ENCODE data around the gene SEC63. TPM values are rescaled to one million over a fixed set of nuclear protein-coding genes. Genes with fewer than 3 reads are reported as not detected.
"Not testable (repeated sequence)": the region's sequence is repeated elsewhere in the genome, so short reads cannot be mapped to it uniquely, and the experiment has no call there.

SEC63 gene
- total and polyA plus RNA-seq, 2 experiments from 2014 or later: 38.5 to 190 TPM

GRCh38 chr6:107932580-107932979 is 25.4 kb downstream of the SEC63 start:
- no peaks in the 10 kb centered on the region for H3K27me3 ChIP-seq (replicated peaks; ENCODE audit: insufficient read depth)
- no peak overlapping the region for H2AFZ ChIP-seq
- H3K4me3 ChIP-seq: no peak overlapping the region
- no peaks in the 10 kb centered on the region for H3K9me3 ChIP-seq (ENCODE audit: low read depth)
- in situ Hi-C loops (cut with MboI): no loop called here
- H3F3A ChIP-seq (ENCODE audit: insufficient read depth): peaks cover 7% of the 10 kb centered on the region; the same call in 1 of the 2 replicates
- H3K4me1 ChIP-seq (ENCODE audit: insufficient read depth): peaks cover 11% of the 10 kb centered on the region
- no peak overlapping the region for H3K4me2 ChIP-seq (ENCODE audit: unreplicated experiment)
- no peak for DNase-seq
- peaks cover 87% of the 10 kb centered on the region for H3K79me2 ChIP-seq (ENCODE audit: insufficient read depth)
- H3K9me2 ChIP-seq (ENCODE audit: insufficient read depth): no peaks in the 10 kb centered on the region
- no peak overlapping the region for H3K27ac ChIP-seq
- H3K9ac ChIP-seq: no peak overlapping the region
- H3K36me3 ChIP-seq (ENCODE audit: low read depth): peaks cover 6% of the 10 kb centered on the region; the same call in 1 of the 2 replicates
- WGBS, 2 experiments (ENCODE audit: low coverage in 1 of 2, low lambda C conversion rate in 2 of 2, missing lambda C conversion rate in 2 of 2): 98% methylated on average over 3 of the region's 3 CpGs
- H4K20me1 ChIP-seq (ENCODE audit: insufficient read depth): peaks cover 7% of the 10 kb centered on the region
- TF ChIP-seq EZH2 (IDR thresholded peaks at IDR 0.05; ENCODE audit: insufficient read depth, poor library complexity, severe bottlenecking) (no peak), EZH2phosphoT487 (IDR thresholded peaks at IDR 0.05; ENCODE audit: insufficient read depth, low read depth) (no peak)

- Histone ChIP-seq H3K9me2 (ENCODE audit: insufficient read depth) (no peaks in the 10 kb centered on the region), H3K4me3 (no peak overlapping the region), H3K9ac (no peak overlapping the region), H3K9me3 (ENCODE audit: low read depth) (no peaks in the 10 kb centered on the region), H3K36me3 (ENCODE audit: low read depth) (peaks cover 6% of the 10 kb centered on the region; the same call in 1 of the 2 replicates), H3K79me2 (ENCODE audit: insufficient read depth) (peaks cover 87% of the 10 kb centered on the region), H3K4me2 (ENCODE audit: unreplicated experiment) (no peak overlapping the region), H3K27ac (no peak overlapping the region), H3F3A (ENCODE audit: insufficient read depth) (peaks cover 10% of the 10 kb centered on the region; the same call in 1 of the 2 replicates), H2AFZ (no peak overlapping the region), H3K27me3 (replicated peaks; ENCODE audit: insufficient read depth) (no peaks in the 10 kb centered on the region), H4K20me1 (ENCODE audit: insufficient read depth) (peaks cover 5% of the 10 kb centered on the region), H3K4me1 (ENCODE audit: insufficient read depth) (peaks cover 17% of the 10 kb centered on the region)
- DNase-seq: no peak
- WGBS, 2 experiments (ENCODE audit: low coverage in 1 of 2, low lambda C conversion rate in 2 of 2, missing lambda C conversion rate in 2 of 2): 94 to 100% methylated on average over 3 of the region's 3 CpGs
- in situ Hi-C loops (cut with MboI): no loop called here
- no peak for TF ChIP-seq EZH2phosphoT487 (IDR thresholded peaks at IDR 0.05; ENCODE audit: insufficient read depth, low read depth)
- no peak for TF ChIP-seq EZH2 (IDR thresholded peaks at IDR 0.05; ENCODE audit: insufficient read depth, poor library complexity, severe bottlenecking)
These were observed 26.1 kb downstream of the SEC63 start for GRCh38 chr6:107931894-107932293.

GRCh38 chr6:107928984-107929383 is 29.0 kb downstream of the SEC63 start:
- 99 to 100% methylated on average over 2 of the region's 2 CpGs for WGBS, 2 experiments (ENCODE audit: low coverage in 1 of 2, low lambda C conversion rate in 2 of 2, missing lambda C conversion rate in 2 of 2)
- peaks cover 9% of the 10 kb centered on the region; the same call in 1 of the 2 replicates for H3K36me3 ChIP-seq (ENCODE audit: low read depth)
- no peak overlapping the region for H2AFZ ChIP-seq
- H3K9me3 ChIP-seq (ENCODE audit: low read depth): no peaks in the 10 kb centered on the region
- no peak overlapping the region for H3K27ac ChIP-seq
- no peak for DNase-seq
- peaks cover 10% of the 10 kb centered on the region for H3K4me1 ChIP-seq (ENCODE audit: insufficient read depth)
- no peaks in the 10 kb centered on the region for H3K27me3 ChIP-seq (replicated peaks; ENCODE audit: insufficient read depth)
- no peak overlapping the region for H3K9ac ChIP-seq
- peaks cover 10% of the 10 kb centered on the region; the same call in 1 of the 2 replicates for H3F3A ChIP-seq (ENCODE audit: insufficient read depth)
- in situ Hi-C loops (cut with MboI): no loop called here
- no peak overlapping the region for H3K4me2 ChIP-seq (ENCODE audit: unreplicated experiment)
- no peak for TF ChIP-seq EZH2phosphoT487 (IDR thresholded peaks at IDR 0.05; ENCODE audit: insufficient read depth, low read depth)
- TF ChIP-seq EZH2 (IDR thresholded peaks at IDR 0.05; ENCODE audit: insufficient read depth, poor library complexity, severe bottlenecking): no peak
- H3K79me2 ChIP-seq (ENCODE audit: insufficient read depth): peaks cover 97% of the 10 kb centered on the region
- no peaks in the 10 kb centered on the region for H3K9me2 ChIP-seq (ENCODE audit: insufficient read depth)
- no peaks in the 10 kb centered on the region; the same call in 1 of the 2 replicates for H4K20me1 ChIP-seq (ENCODE audit: insufficient read depth)
- no peak overlapping the region for H3K4me3 ChIP-seq

GRCh38 chr6:107926697-107927544 is 31.1 kb downstream of the SEC63 start:
- H2AFZ ChIP-seq; H3K27me3 ChIP-seq (replicated peaks; ENCODE audit: insufficient read depth); H3K27ac ChIP-seq; H3K4me1 ChIP-seq (ENCODE audit: insufficient read depth); H3F3A ChIP-seq (ENCODE audit: insufficient read depth); H3K4me3 ChIP-seq; H3K9me2 ChIP-seq (ENCODE audit: insufficient read depth); H3K9me3 ChIP-seq (ENCODE audit: low read depth); H3K4me2 ChIP-seq (ENCODE audit: unreplicated experiment); in situ Hi-C loops (cut with MboI); H4K20me1 ChIP-seq (ENCODE audit: insufficient read depth); H3K9ac ChIP-seq: not testable (repeated sequence)
- 73 to 74% methylated on average over 10 of the region's 10 CpGs for WGBS, 2 experiments (ENCODE audit: low coverage in 1 of 2, low lambda C conversion rate in 2 of 2, missing lambda C conversion rate in 2 of 2)
- H3K79me2 ChIP-seq (ENCODE audit: insufficient read depth): peaks cover 100% of the 10 kb centered on the region
- peaks cover 13% of the 10 kb centered on the region; the same call in 1 of the 2 replicates for H3K36me3 ChIP-seq (ENCODE audit: low read depth)
- peak; percentile 15 for DNase-seq
